Subcutaneous adipose tissue (tissue), 4 donors: ENCODE data around the gene C22orf39. TPM values are rescaled to one million over a fixed set of nuclear protein-coding genes. Genes with fewer than 3 reads are reported as not detected.

Experiments
- total RNA-seq, 4 donors: library from RNA; depleted of rRNA; stranded (reverse); fragments of >200 nt; gene quantifications; one replicate each; pipeline ENCODE4 v1.1.0, GENCODE V29; 2016
- TF ChIP-seq, protein P1 (sequence below): fragments of 450-650 bp; IDR thresholded peaks from one replicate; pipeline ENCODE4 v1.5.1; 2016; ENCODE audit warnings: low read depth, mild to moderate bottlenecking, control low read depth, antibody characterized with exemption, moderate library complexity

The C22orf39 gene
- total RNA-seq, 4 donors from 2014 or later = 45.4 to 81.8 (median 62.3) TPM

DNA sequence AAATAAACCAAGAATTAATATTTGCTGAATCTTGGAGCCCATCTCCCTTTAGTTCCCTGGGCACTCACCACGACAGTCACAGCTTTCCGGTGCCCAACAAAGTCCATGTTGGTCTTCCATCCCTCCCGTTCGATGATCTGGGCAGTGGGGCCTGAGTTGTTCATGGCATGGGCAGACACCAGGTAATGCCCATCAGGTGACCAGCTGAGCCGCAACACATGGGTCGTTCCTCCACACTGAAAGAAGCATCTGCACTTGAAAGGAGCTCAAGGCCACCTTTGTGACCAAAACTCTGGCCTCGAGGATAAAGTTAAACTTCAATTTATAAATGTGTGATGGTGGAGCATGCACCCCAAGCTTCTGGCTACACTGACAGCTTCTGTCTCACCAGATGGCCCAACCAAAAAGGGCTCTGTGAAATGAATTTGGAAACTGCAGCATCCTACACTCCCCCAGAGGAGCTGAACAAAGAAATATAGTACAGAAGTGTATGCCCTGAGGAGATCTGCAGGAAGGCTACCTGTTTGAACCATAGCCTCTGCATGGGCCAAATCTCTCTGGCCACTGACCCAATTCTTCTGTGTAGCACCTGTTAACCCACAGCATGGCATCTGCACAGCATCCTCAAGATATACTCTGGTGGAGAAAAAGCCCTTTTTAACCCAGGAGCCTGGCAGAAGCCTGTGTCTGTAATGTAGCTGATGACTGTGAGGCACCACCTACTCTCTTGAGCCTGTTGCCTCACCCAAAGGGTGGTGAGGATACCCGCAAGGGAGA is 53.0 kb downstream of the C22orf39 start:
- TF ChIP-seq, protein P1, sequence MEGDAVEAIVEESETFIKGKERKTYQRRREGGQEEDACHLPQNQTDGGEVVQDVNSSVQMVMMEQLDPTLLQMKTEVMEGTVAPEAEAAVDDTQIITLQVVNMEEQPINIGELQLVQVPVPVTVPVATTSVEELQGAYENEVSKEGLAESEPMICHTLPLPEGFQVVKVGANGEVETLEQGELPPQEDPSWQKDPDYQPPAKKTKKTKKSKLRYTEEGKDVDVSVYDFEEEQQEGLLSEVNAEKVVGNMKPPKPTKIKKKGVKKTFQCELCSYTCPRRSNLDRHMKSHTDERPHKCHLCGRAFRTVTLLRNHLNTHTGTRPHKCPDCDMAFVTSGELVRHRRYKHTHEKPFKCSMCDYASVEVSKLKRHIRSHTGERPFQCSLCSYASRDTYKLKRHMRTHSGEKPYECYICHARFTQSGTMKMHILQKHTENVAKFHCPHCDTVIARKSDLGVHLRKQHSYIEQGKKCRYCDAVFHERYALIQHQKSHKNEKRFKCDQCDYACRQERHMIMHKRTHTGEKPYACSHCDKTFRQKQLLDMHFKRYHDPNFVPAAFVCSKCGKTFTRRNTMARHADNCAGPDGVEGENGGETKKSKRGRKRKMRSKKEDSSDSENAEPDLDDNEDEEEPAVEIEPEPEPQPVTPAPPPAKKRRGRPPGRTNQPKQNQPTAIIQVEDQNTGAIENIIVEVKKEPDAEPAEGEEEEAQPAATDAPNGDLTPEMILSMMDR = no peak

DNA sequence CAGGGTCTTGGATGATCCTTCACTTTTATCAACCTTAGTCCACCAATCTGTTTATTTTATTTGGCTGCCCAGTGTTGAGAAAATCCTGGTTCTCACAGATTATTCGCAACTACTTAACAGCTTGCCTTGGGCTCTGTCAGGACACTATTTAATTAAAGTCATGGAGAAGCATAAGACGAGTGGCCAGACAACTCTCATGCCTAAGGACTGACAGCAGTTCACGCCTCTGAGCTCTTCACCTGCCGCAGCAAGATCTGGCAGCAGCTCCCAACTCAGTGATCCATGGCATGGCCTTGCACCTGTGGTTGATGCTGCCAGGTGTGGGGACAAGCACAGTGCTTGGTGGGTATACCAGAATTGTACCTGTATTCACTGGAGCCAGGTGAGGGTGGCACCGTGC is 53.8 kb downstream of the C22orf39 start:
- TF ChIP-seq, protein P1 = no peak

Other genes with a start within 250 kb of the C22orf39 start
- gene CLTCL1, start 156.0 kb downstream of the C22orf39 start, total RNA-seq = 10 to 100 TPM in 3 of 4 donors, 1 to 10 TPM in 1; 7.3 to 23.2 (median 16.5) TPM
- 10 to 100 TPM; 14.8 to 23.0 (median 17.2) TPM for gene HIRA, start 16.0 kb downstream of the C22orf39 start, total RNA-seq
- 10 to 100 TPM; 21.8 to 28.8 (median 25.5) TPM for gene MRPL40, start 15.2 kb downstream of the C22orf39 start, total RNA-seq
- 10 to 100 TPM; 33.9 to 43.6 (median 35.4) TPM for gene UFD1, start 31.5 kb upstream of the C22orf39 start, total RNA-seq
- under 1 TPM in 1 of 4 donors, not detected in 3; 0.34 TPM for gene CDC45, start 32.2 kb upstream of the C22orf39 start, total RNA-seq
- gene CLDN5, start 76.7 kb upstream of the C22orf39 start, total RNA-seq = 100 to 1,000 TPM in 3 of 4 donors, 10 to 100 TPM in 1; 66.3 to 362 (median 129) TPM